SK-N-SH treated with all-trans-retinoic acid at 6 μM for 48 hours (cell line): ENCODE data around the gene GOLGA6L7.
"Not testable (repeated sequence)": the region's sequence is repeated elsewhere in the genome, so short reads cannot be mapped to it uniquely, and the experiment has no call there.

Experiments used
- CREB5 ChIP-seq: fragments of 250-450 bp; sonication (Bioruptor Pico); IDR thresholded peaks from 2 replicates; pipeline ENCODE4 v1.5.1; 2020; ENCODE audit warnings: low read depth, mild to moderate bottlenecking, moderate library complexity
- ISL1 ChIP-seq: fragments of 250-450 bp; sonication (Bioruptor Pico); IDR thresholded peaks from 2 replicates; pipeline ENCODE4 v2.1.2; 2022; ENCODE audit warnings: mild to moderate bottlenecking, moderate library complexity
- TF ChIP-seq, protein P1 (sequence below): fragments of 250-450 bp; sonication (Bioruptor Pico); IDR thresholded peaks from 2 replicates; pipeline ENCODE4 v1.5.1; 2021; ENCODE audit warnings: mild to moderate bottlenecking, moderate library complexity

DNA sequence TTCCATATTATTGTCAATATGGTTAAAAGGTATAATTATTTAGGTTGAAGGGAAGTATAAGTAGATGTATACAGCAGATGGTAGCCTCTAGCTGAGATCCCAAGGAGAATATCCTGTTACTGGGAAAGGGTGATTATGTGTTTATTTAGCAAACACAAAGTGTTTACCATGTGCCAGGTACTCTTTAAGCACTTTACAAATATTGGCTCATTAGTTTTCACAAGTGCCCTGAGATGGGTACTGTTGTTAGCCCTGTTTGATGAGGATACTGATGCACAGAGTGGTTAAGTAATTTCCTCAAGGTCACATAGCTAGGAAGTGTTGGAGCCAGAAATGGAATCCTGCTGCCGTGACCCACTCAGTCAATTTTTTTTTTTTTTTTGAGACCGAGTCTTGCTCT is 48.1 kb downstream of the GOLGA6L7 start:
- TF ChIP-seq, protein P1, sequence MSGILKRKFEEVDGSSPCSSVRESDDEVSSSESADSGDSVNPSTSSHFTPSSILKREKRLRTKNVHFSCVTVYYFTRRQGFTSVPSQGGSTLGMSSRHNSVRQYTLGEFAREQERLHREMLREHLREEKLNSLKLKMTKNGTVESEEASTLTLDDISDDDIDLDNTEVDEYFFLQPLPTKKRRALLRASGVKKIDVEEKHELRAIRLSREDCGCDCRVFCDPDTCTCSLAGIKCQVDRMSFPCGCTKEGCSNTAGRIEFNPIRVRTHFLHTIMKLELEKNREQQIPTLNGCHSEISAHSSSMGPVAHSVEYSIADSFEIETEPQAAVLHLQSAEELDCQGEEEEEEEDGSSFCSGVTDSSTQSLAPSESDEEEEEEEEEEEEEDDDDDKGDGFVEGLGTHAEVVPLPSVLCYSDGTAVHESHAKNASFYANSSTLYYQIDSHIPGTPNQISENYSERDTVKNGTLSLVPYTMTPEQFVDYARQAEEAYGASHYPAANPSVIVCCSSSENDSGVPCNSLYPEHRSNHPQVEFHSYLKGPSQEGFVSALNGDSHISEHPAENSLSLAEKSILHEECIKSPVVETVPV = not testable (repeated sequence)
- not testable (repeated sequence) for TF ChIP-seq ISL1, CREB5 (CRISPR knock-in tag)
